Neural cell (in vitro differentiated cells): Measurements from ENCODE around the gene TRPM3.

Source experiments
- EP300 ChIP-seq: fragments of 450-650 bp; conservative IDR thresholded peaks from 2 replicates; pipeline ENCODE4 v1.6.1; 2014; ENCODE audit warnings: antibody characterized with exemption, mild to moderate bottlenecking, moderate library complexity; ENCODE audit not compliant: poor library complexity, severe bottlenecking
- EZH2 ChIP-seq: fragments of 200-600, 300-800 bp; shearing (Covaris generic), sonication (generic); IDR thresholded peaks from 2 replicates; pipeline ENCODE4 v1.6.1; 2014; ENCODE audit warnings: antibody characterized with exemption, low read length, borderline replicate concordance, mild to moderate bottlenecking; ENCODE audit not compliant: insufficient read depth, poor library complexity, severe bottlenecking
- MXI1 ChIP-seq: fragments of 450-650 bp; conservative IDR thresholded peaks from 2 replicates; pipeline ENCODE4 v1.6.1; 2014; ENCODE audit warnings: antibody characterized with exemption, mild to moderate bottlenecking; ENCODE audit not compliant: poor library complexity, severe bottlenecking
- POLR2AphosphoS5 ChIP-seq: IDR thresholded peaks from 2 replicates; pipeline ENCODE4 v1.6.1; 2012
- SMC3 ChIP-seq: fragments of 450-650 bp; conservative IDR thresholded peaks from 2 replicates; pipeline ENCODE4 v1.6.1; 2014; ENCODE audit warnings: antibody characterized with exemption, mild to moderate bottlenecking, moderate library complexity; ENCODE audit not compliant: poor library complexity
- TAF1 ChIP-seq: IDR thresholded peaks from 2 replicates; pipeline ENCODE4 v1.6.1; 2012; ENCODE audit warnings: low read depth
- TF ChIP-seq, protein P1 (sequence below): fragments of 450-650 bp; IDR thresholded peaks from 2 replicates; pipeline ENCODE4 v1.5.1; 2014; ENCODE audit warnings: antibody characterized with exemption, mild to moderate bottlenecking, moderate library complexity; ENCODE audit not compliant: poor library complexity, severe bottlenecking

DNA sequence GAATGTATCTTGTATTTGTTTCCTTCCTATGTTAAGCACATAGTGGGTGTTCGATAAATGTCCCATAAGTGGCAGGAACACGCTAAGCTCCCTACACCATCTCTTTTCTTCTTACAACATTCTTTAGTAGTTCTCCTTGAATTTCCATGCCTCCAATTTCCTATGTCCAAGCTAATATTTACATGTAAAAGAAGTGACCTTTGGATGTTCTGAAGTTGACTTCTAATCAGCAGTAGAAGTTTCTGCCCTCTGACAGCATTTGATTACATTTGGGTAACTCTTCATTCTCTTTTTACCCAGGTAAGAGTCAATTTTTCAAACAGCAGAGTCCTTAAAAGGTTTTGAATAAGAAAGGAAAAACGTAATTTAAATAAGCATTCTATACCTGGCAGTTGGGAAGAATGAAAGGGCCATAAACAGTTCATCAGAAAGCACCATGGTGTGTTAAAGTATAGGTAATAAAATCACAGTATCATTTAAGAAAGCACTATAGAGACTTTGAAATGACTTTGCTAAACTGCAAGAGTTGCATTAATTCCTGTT lies 78.9 kb downstream of the TRPM3 start:
- TF ChIP-seq, protein P1, sequence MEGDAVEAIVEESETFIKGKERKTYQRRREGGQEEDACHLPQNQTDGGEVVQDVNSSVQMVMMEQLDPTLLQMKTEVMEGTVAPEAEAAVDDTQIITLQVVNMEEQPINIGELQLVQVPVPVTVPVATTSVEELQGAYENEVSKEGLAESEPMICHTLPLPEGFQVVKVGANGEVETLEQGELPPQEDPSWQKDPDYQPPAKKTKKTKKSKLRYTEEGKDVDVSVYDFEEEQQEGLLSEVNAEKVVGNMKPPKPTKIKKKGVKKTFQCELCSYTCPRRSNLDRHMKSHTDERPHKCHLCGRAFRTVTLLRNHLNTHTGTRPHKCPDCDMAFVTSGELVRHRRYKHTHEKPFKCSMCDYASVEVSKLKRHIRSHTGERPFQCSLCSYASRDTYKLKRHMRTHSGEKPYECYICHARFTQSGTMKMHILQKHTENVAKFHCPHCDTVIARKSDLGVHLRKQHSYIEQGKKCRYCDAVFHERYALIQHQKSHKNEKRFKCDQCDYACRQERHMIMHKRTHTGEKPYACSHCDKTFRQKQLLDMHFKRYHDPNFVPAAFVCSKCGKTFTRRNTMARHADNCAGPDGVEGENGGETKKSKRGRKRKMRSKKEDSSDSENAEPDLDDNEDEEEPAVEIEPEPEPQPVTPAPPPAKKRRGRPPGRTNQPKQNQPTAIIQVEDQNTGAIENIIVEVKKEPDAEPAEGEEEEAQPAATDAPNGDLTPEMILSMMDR = no peak
- TF ChIP-seq TAF1 (no peak), EP300 (no peak), POLR2AphosphoS5 (no peak), EZH2 (no peak), SMC3 (no peak), MXI1 (no peak)
